Transverse colon (tissue), 4 donors: Measurements from ENCODE around the gene ENPP3. TPM values are rescaled to one million over a fixed set of nuclear protein-coding genes. Genes with fewer than 3 reads are reported as not detected.

Source experiments
- DNase-seq: peaks from one replicate; pipeline ENCODE4 v3.0.0-alpha.2; 2019
- H3K27ac ChIP-seq, 4 donors: fragments of 200-600 bp; sonication (generic); 2 replicates each; pipeline ENCODE4 v1.5.1; 2016 to 2018; ENCODE audit warnings: inconsistent platforms in 4 of 4
- H3K27me3 ChIP-seq: fragments of 200-600 bp; sonication (generic); 2 replicates; pipeline ENCODE4 v1.5.1; 2017; ENCODE audit warnings: inconsistent platforms
- H3K36me3 ChIP-seq, 4 donors: fragments of 200-600 bp; sonication (generic); 2 replicates each; pipeline ENCODE4 v1.5.1; 2017 to 2019; ENCODE audit warnings: inconsistent platforms in 4 of 4
- H3K4me1 ChIP-seq, 4 donors: fragments of 200-600 bp; sonication (generic); 2 replicates each; pipeline ENCODE4 v1.5.1; 2017 to 2020; ENCODE audit warnings: inconsistent platforms in 4 of 4
- H3K4me3 ChIP-seq, 4 donors: fragments of 200-600 bp; sonication (generic); 1 replicate in 1 of 4; 2 replicates in 3 of 4; pipeline versions ENCODE4 v1.5.1 to v1.6.1; 2017 to 2019; ENCODE audit warnings: inconsistent platforms in 4 of 4
- H3K9me3 ChIP-seq, 2 donors: fragments of 200-600 bp; sonication (generic); 2 replicates each; pipeline ENCODE4 v1.5.1; 2017 to 2019; ENCODE audit warnings: inconsistent platforms in 2 of 2
- EP300 ChIP-seq: sonication (generic); formaldehyde crosslinking; IDR thresholded peaks from one replicate; pipeline ENCODE4 v1.6.1; 2017; ENCODE audit warnings: antibody characterized with exemption, low read depth
- POLR2A ChIP-seq: fragments of 450-650 bp; IDR thresholded peaks from one replicate; pipeline ENCODE4 v1.6.1; 2016; ENCODE audit warnings: antibody characterized with exemption, mild to moderate bottlenecking, moderate library complexity
- POLR2AphosphoS5 ChIP-seq, 3 donors: sonication (generic); formaldehyde crosslinking; IDR thresholded peaks; one replicate each; pipeline ENCODE4 v1.6.1; 2016; ENCODE audit warnings: antibody characterized with exemption in 3 of 3
- WGBS, 2 donors: methylation state at CpG; one replicate each; pipeline ENCODE4 v1.1.5; 2018; ENCODE audit warnings: low coverage in 1 of 2; 5-methylcytosine and 5-hydroxymethylcytosine counted together
- in situ Hi-C, 4 donors: fragments of 200-750 bp; cut with MboI; loops; one replicate each; pipeline versions ENCODE4 v1.15.0 to v1.15.1; 2017; ENCODE audit warnings: low sequenced_read_pairs in 3 of 4, low pct_ligation_motif_present in 1 of 4, low pct_unique_long_range_greater_than_20kb in 1 of 4
- intact Hi-C: fragments of 100-400 bp; cut with DNase I; formaldehyde crosslinking; loops from one replicate; pipeline ENCODE4 v1.15.1; 2023; ENCODE audit warnings: low total_unique reads
- total RNA-seq, 4 donors: library from RNA; depleted of rRNA; stranded (reverse); fragments of >200 nt; gene quantifications; one replicate each; pipeline ENCODE4 v1.1.0, GENCODE V29; 2016
- TF ChIP-seq, protein P1 (sequence below), 5 experiments: fragments of 200-600 bp in 3 of 5; fragments of 450-650 bp in 2 of 5; sonication (generic) in 3 of 5; IDR thresholded peaks; 1 replicate in 2 of 5; 2 replicates in 3 of 5; pipeline ENCODE4 v1.5.1; 2016 to 2017; ENCODE audit warnings: antibody characterized with exemption in 5 of 5, inconsistent platforms in 3 of 5, mild to moderate bottlenecking in 2 of 5, moderate library complexity in 1 of 5

Gene ENPP3
- total RNA-seq, 4 donors from 2014 or later: 4.6 to 28.1 (median 20.6) TPM

DNA sequence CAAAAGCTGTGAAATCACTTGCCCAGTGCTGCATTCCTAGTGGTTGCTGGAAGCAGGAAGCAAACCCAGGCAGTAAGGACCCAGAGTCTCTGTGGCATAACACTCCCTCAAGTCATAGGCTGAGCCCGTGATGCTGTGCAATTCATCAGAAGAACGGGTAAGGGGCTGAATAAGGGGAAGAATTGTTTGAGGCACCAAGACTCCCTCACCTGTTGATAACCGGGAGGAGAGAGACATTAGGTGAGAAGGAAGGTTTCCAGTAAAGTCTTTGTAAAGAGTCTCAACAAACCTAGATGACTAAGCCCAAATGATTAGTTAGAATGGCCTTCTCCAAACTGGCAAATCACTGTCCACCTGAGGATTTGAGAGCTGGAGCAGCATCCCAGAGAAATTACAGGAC lies 18.3 kb downstream of the ENPP3 start:
- Histone ChIP-seq H3K4me1 (peaks cover 0 to 26% (median 10%) of the 10 kb centered on the region in 4 donors), H3K27me3 (no peaks in the 10 kb centered on the region), H3K4me3 (no peak overlapping the region), H3K27ac (no peak overlapping the region), H3K36me3 (no peaks in the 10 kb centered on the region), H3K9me3 (no peaks in the 10 kb centered on the region)
- in situ Hi-C loops: no loop called here
- TF ChIP-seq, protein P1, sequence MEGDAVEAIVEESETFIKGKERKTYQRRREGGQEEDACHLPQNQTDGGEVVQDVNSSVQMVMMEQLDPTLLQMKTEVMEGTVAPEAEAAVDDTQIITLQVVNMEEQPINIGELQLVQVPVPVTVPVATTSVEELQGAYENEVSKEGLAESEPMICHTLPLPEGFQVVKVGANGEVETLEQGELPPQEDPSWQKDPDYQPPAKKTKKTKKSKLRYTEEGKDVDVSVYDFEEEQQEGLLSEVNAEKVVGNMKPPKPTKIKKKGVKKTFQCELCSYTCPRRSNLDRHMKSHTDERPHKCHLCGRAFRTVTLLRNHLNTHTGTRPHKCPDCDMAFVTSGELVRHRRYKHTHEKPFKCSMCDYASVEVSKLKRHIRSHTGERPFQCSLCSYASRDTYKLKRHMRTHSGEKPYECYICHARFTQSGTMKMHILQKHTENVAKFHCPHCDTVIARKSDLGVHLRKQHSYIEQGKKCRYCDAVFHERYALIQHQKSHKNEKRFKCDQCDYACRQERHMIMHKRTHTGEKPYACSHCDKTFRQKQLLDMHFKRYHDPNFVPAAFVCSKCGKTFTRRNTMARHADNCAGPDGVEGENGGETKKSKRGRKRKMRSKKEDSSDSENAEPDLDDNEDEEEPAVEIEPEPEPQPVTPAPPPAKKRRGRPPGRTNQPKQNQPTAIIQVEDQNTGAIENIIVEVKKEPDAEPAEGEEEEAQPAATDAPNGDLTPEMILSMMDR (IDR thresholded peaks at IDR 0.05): no peak
- no peak for TF ChIP-seq POLR2AphosphoS5 (IDR thresholded peaks at IDR 0.05)
- no peak for DNase-seq
- WGBS, 2 donors: 82 to 94% methylated on average over 2 to 3 of the region's 3 CpGs
- intact Hi-C loops: no loop called here

DNA sequence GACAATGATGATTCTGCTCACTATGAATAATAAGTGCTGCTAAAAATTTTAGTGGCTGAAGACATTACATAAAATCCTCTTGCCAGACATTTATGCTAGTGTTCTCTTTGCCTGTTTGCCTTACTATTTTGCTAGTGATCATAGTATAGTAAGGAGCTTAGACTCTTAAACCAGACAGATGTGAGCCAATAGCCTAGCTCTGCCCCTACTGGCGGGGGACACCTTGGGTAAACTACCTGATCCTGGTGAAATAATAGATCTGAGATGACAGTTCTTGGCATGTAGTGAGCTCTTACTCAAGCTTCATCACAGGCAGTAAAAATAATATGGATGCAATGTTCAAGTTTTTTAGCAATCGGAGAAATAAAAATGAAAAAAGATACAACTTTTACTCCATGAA lies 18.8 kb downstream of the ENPP3 start:
- Histone ChIP-seq H3K4me3 (no peak overlapping the region), H3K4me1 (peaks cover 0 to 21% (median 10%) of the 10 kb centered on the region in 4 donors), H3K36me3 (no peaks in the 10 kb centered on the region), H3K27me3 (no peaks in the 10 kb centered on the region), H3K27ac (no peak overlapping the region), H3K9me3 (no peaks in the 10 kb centered on the region)
- DNase-seq: no peak
- in situ Hi-C loops: no loop called here
- intact Hi-C loops: no loop called here
- WGBS, 2 donors: 91 to 100% methylated on average over 2 of the region's 2 CpGs
- TF ChIP-seq POLR2A: no peak

DNA sequence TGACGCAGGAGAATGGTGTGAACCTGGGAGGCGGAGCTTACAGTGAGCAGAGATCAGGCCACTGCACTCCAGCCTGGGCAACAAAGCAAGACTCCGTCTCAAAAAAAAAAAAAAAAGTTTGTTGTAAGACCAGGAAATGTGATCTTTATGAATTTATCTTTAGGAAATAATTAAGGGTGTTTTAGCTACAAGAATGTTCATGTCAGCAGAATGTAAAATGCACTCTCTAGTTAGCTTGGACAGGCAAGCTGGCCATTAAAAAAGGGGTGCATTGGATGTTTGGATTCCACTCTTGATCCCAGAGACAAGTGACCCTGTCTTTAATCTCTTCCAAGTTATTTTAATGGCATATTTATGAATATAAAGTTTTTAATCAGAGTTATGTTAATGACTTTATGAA lies 19.6 kb downstream of the ENPP3 start:
- Histone ChIP-seq H3K9me3 (no peaks in the 10 kb centered on the region), H3K27ac (no peak overlapping the region), H3K36me3 (no peaks in the 10 kb centered on the region), H3K4me3 (no peak overlapping the region), H3K27me3 (no peaks in the 10 kb centered on the region), H3K4me1 (peaks cover 0 to 15% (median 9%) of the 10 kb centered on the region in 4 donors)
- TF ChIP-seq POLR2AphosphoS5 (IDR thresholded peaks at IDR 0.05): no peak
- no peak for TF ChIP-seq EP300
- DNase-seq: no peak
- in situ Hi-C loops (no loop called here), intact Hi-C loops (no loop called here)
- 67 to 98% methylated on average over 1 to 3 of the region's 3 CpGs for WGBS, 2 donors

DNA sequence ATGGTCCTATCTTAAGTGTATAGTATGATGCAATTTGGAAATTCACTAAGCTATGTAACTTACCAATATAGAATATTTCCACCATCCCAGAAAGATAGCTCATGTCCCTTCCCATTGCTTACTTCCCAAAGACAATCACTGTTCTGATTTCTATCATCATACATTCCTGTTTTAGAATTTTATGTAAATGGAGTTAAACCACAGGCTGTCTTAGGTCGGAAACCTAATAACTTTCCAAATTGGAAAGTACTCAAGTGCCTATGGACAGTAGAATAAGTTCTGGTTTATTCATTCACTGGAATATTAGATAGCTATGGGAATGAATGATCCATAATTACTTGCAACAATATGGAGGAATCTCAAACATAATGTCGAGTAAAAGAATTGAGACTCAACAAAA lies 20.1 kb downstream of the ENPP3 start:
- no peaks in the 10 kb centered on the region for H3K36me3 ChIP-seq
- no peak for DNase-seq
- intact Hi-C loops: no loop called here
- peaks cover 0 to 9% (median 4%) of the 10 kb centered on the region in 4 donors for H3K4me1 ChIP-seq
- no peak overlapping the region for H3K27ac ChIP-seq
- no peak for TF ChIP-seq POLR2AphosphoS5 (IDR thresholded peaks at IDR 0.05)
- no peaks in the 10 kb centered on the region for H3K9me3 ChIP-seq
- in situ Hi-C loops: no loop called here
- WGBS, 2 donors: 86 to 91% methylated on average over 1 to 2 of the region's 2 CpGs
- no peaks in the 10 kb centered on the region for H3K27me3 ChIP-seq
- H3K4me3 ChIP-seq: no peak overlapping the region

DNA sequence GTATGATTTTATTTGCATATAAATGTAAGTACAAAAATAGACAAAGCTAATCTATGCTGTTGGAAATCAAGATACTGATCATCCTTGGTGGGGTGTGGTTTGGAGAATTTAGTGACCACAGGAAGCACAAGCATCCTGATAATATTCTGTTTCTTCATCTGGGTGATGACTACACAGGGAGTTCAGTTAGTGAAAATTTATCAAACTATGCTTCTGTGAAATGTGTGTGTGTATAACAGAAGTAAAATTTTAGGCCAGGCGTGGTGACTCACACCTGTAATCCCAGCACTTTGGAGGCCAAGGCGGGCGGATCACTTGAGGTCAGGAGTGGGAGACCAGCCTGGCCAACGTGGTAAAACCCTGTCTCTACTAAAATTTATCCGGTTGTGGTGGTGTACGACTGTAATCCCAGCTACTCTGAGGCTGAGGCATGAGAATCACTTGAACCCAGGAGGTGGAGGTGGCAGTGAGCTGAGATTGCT lies 20.6 kb downstream of the ENPP3 start:
- Histone ChIP-seq H3K9me3 (no peaks in the 10 kb centered on the region), H3K27me3 (no peaks in the 10 kb centered on the region), H3K4me1 (peaks cover 0 to 7% (median 2%) of the 10 kb centered on the region in 4 donors), H3K27ac (no peak overlapping the region), H3K4me3 (no peak overlapping the region), H3K36me3 (no peaks in the 10 kb centered on the region)
- intact Hi-C loops: no loop called here
- in situ Hi-C loops: no loop called here
- 65 to 80% methylated on average over 3 to 6 of the region's 6 CpGs for WGBS, 2 donors
- no peak for TF ChIP-seq EP300
- TF ChIP-seq, protein P1 (IDR thresholded peaks at IDR 0.05): no peak
- no peak for TF ChIP-seq POLR2AphosphoS5 (IDR thresholded peaks at IDR 0.05)
- TF ChIP-seq POLR2A: no peak
- no peak for DNase-seq

DNA sequence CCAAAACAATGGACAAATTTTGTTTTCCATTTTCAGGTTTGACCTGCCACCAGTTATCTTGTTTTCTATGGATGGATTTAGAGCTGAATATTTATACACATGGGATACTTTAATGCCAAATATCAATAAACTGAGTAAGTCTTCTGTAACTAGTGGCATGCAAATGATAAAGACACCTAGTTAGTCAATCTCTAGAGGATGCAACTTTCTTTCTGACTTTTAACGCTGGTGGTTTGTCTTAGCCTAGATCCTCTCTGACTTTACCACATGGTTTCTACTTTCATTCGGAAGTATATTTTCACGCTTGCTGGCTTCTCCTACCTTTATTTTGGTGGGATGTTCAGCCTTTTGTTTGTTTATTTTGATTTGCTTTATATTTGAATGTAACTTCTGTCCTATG lies 21.2 kb downstream of the ENPP3 start:
- no peak for DNase-seq
- H3K4me1 ChIP-seq: peaks cover 0 to under 1% (median 0%) of the 10 kb centered on the region in 4 donors
- in situ Hi-C loops: no loop called here
- WGBS, 2 donors: 78% methylated on average over 3 of the region's 3 CpGs; no CpG with 5 or more reads in 1 of the 2 donors
- H3K36me3 ChIP-seq: no peaks in the 10 kb centered on the region
- intact Hi-C loops: no loop called here
- no peak overlapping the region for H3K4me3 ChIP-seq
- H3K9me3 ChIP-seq: no peaks in the 10 kb centered on the region
- H3K27me3 ChIP-seq: no peaks in the 10 kb centered on the region
- TF ChIP-seq, protein P1 (IDR thresholded peaks at IDR 0.05): no peak
- TF ChIP-seq POLR2AphosphoS5 (IDR thresholded peaks at IDR 0.05) (no peak), EP300 (no peak), POLR2A (no peak)
- H3K27ac ChIP-seq: no peak overlapping the region
